Pancreas (tissue), 10 donors: ENCODE results near the gene RBM15. TPM values are rescaled to one million over a fixed set of nuclear protein-coding genes. Genes with fewer than 3 reads are reported as not detected.

Experiments
- ATAC-seq, 4 donors: fragments of 200-7000 bp; cut with Tn5 transposase; one replicate each; pipeline versions ENCODE4 v1.8.0 to v1.9.1; 2020; ENCODE audit warnings: mild to moderate bottlenecking in 4 of 4, moderate library complexity in 4 of 4
- DNase-seq, 6 donors: peaks; one replicate each; pipeline ENCODE4 v3.0.0-alpha.2; 2020
- FAIRE-seq: peaks from 2 replicates; lab custom pipeline; 2012; peaks lifted over from hg19 to GRCh38; lab: Jason Lieb, UNC
- H3K27ac ChIP-seq, 4 donors: fragments of 200-600 bp; sonication (generic); 1 replicate in 3 of 4; 2 replicates in 1 of 4; pipeline versions ENCODE4 v1.5.0 to v1.8.0; 2020
- H3K27me3 ChIP-seq, 4 donors: fragments of 200-600 bp; one replicate each; pipeline ENCODE4 v1.8.0; 2021
- H3K36me3 ChIP-seq, 3 donors: fragments of 200-600 bp; sonication (generic) in 1 of 3; one replicate each; pipeline versions ENCODE4 v1.5.0 to v1.8.0; 2020 to 2021
- H3K4me1 ChIP-seq, 3 donors: fragments of 200-600 bp; one replicate each; pipeline ENCODE4 v1.8.0; 2021
- H3K4me3 ChIP-seq, 4 donors: fragments of 200-600 bp; sonication (generic) in 2 of 4; one replicate each; pipeline versions ENCODE4 v1.5.0 to v1.8.0; 2020 to 2021
- H3K9me3 ChIP-seq, 4 donors: fragments of 200-600 bp; one replicate each; pipeline ENCODE4 v1.8.0; 2021
- WGBS, 2 donors: extraction: QIAGEN DNeasy Blood & Tissue Kit; methylation state at CpG; one replicate each; pipeline ENCODE4 v1.1.7; 2013; 5-methylcytosine and 5-hydroxymethylcytosine counted together
- intact Hi-C, 3 donors: fragments of 100-400 bp; cut with DNase I; formaldehyde crosslinking; loops; one replicate each; pipeline versions ENCODE4 v1.11.1 to v1.14.2; 2022
- polyA plus RNA-seq, 2 donors: library from polyadenylated mRNA; stranded (reverse); fragments of 200-250 nt; gene quantifications; one replicate each; pipeline ENCODE4 v1.2.3, GENCODE V29; 2013
- total RNA-seq, 6 donors: library from RNA; stranded (reverse); fragmentation: NEBNext Ultra II Directional in 4 of 6; extraction: Animal tissue kit (Norgen Biotek cat#: 25700) in 4 of 6; gene quantifications; one replicate each; pipeline versions ENCODE4 v1.2.1 to v1.2.4, GENCODE V29; 2021 to 2023
- TF ChIP-seq, protein P1 (sequence below), 4 donors: fragments of 200-600 bp; sonication (generic) in 3 of 4; IDR thresholded peaks; one replicate each; pipeline versions ENCODE4 v1.5.0 to v1.8.0; 2021; ENCODE audit warnings: antibody characterized with exemption in 4 of 4
- donor health status: healthy with polysubstance abuse.
- donor health status: DM: no; HTN: no; CAD: no; lungs with moderate emphysema.
- donor health status: DM: no; HTN: no; CAD: no.
- donor health status: control.
- donor health status: control.
- donor health status: Bipolar disorder and iron deficiency.
- donor health status: DM: yes; HTN: yes; CAD: no.
- donor health status: DM: no; HTN: no; CAD: no.
- donor health status: DM: no; HTN: no; CAD: no.
- donor health status: DM: yes; HTN: yes; CAD: no.

Gene RBM15
- total and polyA plus RNA-seq, 8 donors: 1.6 to 14.2 (median 7.7) TPM

DNA sequence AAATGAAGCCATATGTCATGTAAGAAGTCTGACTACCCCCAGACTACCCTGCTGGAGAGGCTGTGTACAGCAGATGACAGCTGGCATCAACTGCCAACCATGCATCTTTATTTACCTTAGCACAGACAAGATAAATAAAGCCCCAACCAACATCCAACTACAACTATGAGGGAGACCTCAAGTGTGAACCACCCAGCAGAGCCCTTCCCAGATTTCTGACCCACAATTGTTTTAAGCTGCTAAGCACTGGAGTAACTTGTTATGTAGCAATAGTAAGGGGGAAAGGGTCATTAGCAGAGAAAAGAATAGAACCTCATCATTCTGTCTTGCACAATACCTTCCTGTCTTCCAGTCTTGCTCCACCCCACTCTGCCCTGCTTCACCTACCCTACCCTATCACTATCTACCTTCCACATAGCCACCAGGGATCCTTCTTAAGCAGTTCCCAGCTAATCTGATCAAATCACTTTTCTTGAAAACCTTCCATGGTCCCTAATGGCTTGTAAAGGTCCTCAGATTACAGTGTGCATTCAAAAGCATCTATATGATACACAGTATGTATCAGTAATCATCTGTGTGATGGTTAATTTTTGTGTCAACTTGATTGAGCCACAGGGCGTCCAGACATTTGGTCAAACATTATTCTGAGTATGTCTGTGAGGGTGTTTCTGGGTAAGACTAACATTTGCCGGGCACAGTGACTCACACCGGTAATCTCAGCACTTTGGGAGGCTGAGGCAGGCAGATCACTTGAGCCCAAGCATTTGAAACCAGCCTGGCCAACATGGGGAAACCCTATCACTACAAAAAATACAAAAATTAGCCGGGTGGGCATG is 19.6 kb upstream of the RBM15 start:
- 81 to 83% methylated on average over 4 of the region's 4 CpGs for WGBS, 2 donors
- Histone ChIP-seq H3K27me3 (no peaks in the 10 kb centered on the region), H3K27ac (no peak overlapping the region), H3K4me1 (no peaks in the 10 kb centered on the region), H3K4me3 (no peak overlapping the region), H3K36me3 (no peaks in the 10 kb centered on the region), H3K9me3 (no peaks in the 10 kb centered on the region)
- TF ChIP-seq, protein P1, sequence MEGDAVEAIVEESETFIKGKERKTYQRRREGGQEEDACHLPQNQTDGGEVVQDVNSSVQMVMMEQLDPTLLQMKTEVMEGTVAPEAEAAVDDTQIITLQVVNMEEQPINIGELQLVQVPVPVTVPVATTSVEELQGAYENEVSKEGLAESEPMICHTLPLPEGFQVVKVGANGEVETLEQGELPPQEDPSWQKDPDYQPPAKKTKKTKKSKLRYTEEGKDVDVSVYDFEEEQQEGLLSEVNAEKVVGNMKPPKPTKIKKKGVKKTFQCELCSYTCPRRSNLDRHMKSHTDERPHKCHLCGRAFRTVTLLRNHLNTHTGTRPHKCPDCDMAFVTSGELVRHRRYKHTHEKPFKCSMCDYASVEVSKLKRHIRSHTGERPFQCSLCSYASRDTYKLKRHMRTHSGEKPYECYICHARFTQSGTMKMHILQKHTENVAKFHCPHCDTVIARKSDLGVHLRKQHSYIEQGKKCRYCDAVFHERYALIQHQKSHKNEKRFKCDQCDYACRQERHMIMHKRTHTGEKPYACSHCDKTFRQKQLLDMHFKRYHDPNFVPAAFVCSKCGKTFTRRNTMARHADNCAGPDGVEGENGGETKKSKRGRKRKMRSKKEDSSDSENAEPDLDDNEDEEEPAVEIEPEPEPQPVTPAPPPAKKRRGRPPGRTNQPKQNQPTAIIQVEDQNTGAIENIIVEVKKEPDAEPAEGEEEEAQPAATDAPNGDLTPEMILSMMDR (IDR thresholded peaks at IDR 0.05): no peak
- FAIRE-seq (no peak), DNase-seq (no peak), ATAC-seq (no peak)
- intact Hi-C loops: loop anchor here in 2 of 3 donors (10.0 kb wide), 2 partner anchors 125 to 145 kb away; no protein-coding TSS in a partner anchor

- Histone ChIP-seq H3K4me1 (no peaks in the 10 kb centered on the region), H3K9me3 (no peaks in the 10 kb centered on the region), H3K27ac (no peak overlapping the region), H3K27me3 (no peaks in the 10 kb centered on the region), H3K4me3 (no peak overlapping the region), H3K36me3 (no peaks in the 10 kb centered on the region)
- intact Hi-C loops: no loop called here
- WGBS, 2 donors: 88 to 93% methylated on average over 1 of the region's 1 CpG
- TF ChIP-seq, protein P1 (IDR thresholded peaks at IDR 0.05): no peak
- ATAC-seq: no peak
- DNase-seq: no peak
- FAIRE-seq: no peak
Observed at GRCh38 chr1:110320168-110320518, 19.0 kb upstream of the RBM15 start.

DNA sequence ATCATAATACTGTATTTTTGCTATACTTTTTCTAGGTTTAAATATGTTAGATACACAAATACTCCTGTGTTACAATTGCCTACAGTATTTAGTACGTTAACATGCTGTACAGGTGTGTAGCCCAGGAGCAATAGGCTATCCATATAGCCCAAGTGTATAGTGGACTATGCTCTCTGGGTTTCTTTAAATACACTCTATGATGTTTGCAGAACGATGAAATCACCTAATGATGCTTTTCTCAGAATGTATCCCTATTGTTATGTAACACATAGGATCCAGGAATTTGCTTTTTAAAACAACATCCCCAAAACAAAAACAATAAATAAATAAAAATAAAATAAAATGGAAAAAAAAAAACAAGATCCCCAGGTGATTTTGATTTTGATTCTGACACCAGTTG is 18.1 kb upstream of the RBM15 start:
- ATAC-seq: no peak
- no peak for FAIRE-seq
- H3K4me3 ChIP-seq: no peak overlapping the region

DNA sequence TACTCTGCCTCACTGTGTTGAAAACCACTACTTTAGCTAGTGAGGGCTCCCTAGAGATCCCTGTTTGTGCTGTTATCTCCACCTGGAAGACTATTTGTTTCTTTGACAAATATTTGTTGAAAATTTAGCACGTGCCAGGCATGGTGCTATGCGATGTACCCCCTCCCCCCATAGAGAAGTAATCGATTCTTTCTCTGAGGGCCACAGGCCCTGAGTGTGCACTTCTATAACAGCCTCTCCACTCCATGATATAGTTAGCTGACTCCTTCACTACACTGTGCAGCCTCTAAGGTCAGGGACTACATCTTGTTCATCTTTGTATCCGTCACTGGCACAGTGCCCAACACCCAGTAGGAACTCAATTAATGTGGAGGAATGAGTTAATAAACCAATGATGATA is 17.3 kb upstream of the RBM15 start:
- WGBS, 2 donors: 22 to 29% methylated on average over 4 of the region's 4 CpGs
- TF ChIP-seq, protein P1 (IDR thresholded peaks at IDR 0.05): no peak

More for the DNA sequence above, 18.1 kb upstream of the RBM15 start:
- no peaks in the 10 kb centered on the region for H3K27me3 ChIP-seq
- intact Hi-C loops: no loop called here
- DNase-seq: no peak
- H3K36me3 ChIP-seq: no peaks in the 10 kb centered on the region
- TF ChIP-seq, protein P1 (IDR thresholded peaks at IDR 0.05): no peak
- no peaks in the 10 kb centered on the region for H3K9me3 ChIP-seq
- H3K27ac ChIP-seq: no peak overlapping the region
- no peaks in the 10 kb centered on the region for H3K4me1 ChIP-seq
- whole genome bisulfite sequencing, 2 donors: 83 to 85% methylated on average over 2 of the region's 2 CpGs

GRCh38 chr1:110324667-110325066 is 14.5 kb upstream of the RBM15 start:
- H3K9me3 ChIP-seq: no peaks in the 10 kb centered on the region
- TF ChIP-seq, protein P1 (IDR thresholded peaks at IDR 0.05): no peak
- no peaks in the 10 kb centered on the region for H3K36me3 ChIP-seq
- no peak overlapping the region for H3K4me3 ChIP-seq
- DNase-seq (no peak), FAIRE-seq (no peak), ATAC-seq (no peak)
- H3K27me3 ChIP-seq: no peaks in the 10 kb centered on the region
- no peaks in the 10 kb centered on the region for H3K4me1 ChIP-seq
- intact Hi-C loops: no loop called here
- WGBS, 2 donors: 76 to 87% methylated on average over 1 of the region's 1 CpG
- H3K27ac ChIP-seq: no peak overlapping the region

More for the DNA sequence above, 17.3 kb upstream of the RBM15 start:
- no peaks in the 10 kb centered on the region for H3K4me1 ChIP-seq
- no peak overlapping the region for H3K27ac ChIP-seq
- H3K9me3 ChIP-seq: no peaks in the 10 kb centered on the region
- DNase-seq (no peak), ATAC-seq (no peak), FAIRE-seq (no peak)
- H3K27me3 ChIP-seq: no peaks in the 10 kb centered on the region
- intact Hi-C loops: no loop called here
- H3K4me3 ChIP-seq: no peak overlapping the region
- no peaks in the 10 kb centered on the region for H3K36me3 ChIP-seq
